ENCODE results near the gene KCNT1.
"Not testable (repeated sequence)": the region's sequence is repeated elsewhere in the genome, so short reads cannot be mapped to it uniquely, and the experiment has no call there.

The KCNT1 gene

DNA sequence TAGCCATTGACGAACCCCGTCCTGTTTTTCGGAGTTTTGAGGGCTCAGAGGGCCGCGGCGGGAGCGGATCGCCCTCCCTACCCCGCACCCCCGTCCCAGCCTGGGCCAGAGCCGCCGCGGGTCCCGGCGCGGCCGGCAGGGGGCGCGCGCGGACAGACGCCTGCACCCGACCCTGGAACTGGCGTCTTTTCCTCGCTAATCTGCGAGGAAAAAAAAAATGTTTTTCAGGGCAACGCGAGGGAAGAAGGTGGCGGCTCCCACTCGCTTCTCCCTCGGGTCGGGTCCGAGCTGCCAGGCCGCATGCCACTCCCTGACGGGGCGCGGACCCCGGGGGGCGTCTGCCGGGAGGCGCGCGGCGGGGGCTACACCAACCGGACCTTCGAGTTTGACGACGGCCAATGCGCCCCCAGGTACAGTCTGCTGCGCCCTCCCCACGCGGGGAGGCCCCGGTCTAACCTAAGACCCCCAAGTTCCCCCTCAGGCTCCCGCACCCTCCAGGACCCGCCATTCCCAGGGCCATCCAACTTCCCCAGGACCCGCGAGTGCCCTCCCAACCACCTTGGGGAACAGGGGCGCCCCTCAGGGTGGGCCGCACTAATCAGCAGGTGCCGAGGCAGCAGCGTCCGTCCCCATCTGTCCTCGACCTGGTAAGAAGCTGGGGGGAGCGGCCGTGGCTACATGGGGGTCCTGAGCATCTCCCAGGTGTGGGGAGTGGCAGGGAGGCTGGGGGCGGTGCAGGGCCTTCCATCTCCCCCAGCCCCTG is at the start of gene KCNT1:
TSS of gene KCNT1 (plus strand) at position 227 of the 763 bp plus-strand sequence. CDS start at position 301, 74 bp downstream.
- peak; percentile 22 to 57 for DNase-seq (ENCODE audit: low read depth in 2 of 2)

GRCh38 chr9:135655317-135655716 is 46.7 kb upstream of the KCNT1 start:
- DNase-seq (ENCODE audit: low read depth in 2 of 2), result no peak

DNA sequence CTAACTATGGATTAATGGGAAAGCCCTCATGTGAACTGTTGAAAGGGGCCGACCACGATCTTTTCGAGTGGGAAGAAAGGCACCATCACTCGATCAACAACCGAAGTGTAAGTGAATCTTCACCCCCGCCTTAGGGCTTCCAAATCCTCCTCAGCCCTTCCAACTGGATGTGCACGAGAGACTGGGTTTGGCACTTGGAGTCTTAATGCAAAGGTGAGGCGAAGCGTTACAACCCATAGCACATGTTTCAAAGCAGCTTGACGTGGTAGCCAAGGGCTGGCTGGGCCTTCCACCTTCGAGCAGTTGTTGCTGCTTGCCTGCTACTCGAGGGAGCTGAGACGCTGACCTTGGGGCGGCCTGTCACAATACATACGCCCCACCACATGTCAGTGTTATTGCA is 44.6 kb upstream of the KCNT1 start:
- DNase-seq (ENCODE audit: low read depth in 2 of 2), result no peak

DNA sequence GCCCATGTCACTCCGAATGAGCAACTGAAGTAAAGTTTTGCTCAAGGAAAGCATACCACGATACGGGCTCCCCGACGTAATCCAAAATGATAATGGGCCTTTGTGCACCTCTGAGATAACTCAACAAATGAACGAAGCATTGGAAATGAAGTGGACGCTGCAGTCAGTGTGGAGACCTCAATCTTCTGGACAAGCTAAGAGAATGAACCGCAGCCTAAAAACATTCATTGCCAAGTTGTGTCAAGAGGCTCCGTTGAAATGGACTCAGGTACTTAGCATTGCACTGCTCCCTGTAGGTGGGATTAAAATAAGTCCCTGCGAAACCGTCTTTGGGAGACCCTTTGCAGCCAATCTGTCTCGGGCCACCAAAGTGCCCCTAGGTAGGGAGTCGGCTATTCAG is 42.7 kb upstream of the KCNT1 start:
- no peak for DNase-seq (ENCODE audit: low read depth in 2 of 2)

DNA sequence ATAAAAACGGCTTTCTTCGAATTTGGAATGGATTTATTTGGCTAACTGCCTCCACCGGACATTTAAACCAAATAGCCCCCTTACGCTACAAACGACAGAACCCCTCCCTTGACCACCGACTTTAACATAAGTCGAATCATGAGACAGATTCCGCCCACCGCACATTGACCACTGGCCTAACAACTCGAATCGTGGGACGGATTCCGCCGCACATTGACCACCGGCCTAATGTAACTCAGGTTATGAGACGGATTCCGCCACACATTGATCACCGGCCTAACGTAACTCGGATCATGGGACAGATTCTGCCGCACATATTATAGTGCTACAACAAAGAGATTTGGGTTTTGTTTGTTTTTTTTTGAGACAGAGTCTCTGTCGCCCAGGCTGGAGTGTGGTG is 41.6 kb upstream of the KCNT1 start:
- DNase-seq (ENCODE audit: low read depth in 2 of 2), result no peak

- DNase-seq (ENCODE audit: low read depth in 2 of 2), result no peak
Measured at GRCh38 chr9:135661816-135662560, 40.0 kb upstream of the KCNT1 start.

GRCh38 chr9:135662758-135663450 is 39.1 kb upstream of the KCNT1 start, which contains the start of gene LCN9:
LCN9 (plus strand) TSS chr9:135663309; CDS start chr9:135663322, 13 bp downstream.
- no peak for DNase-seq (ENCODE audit: low read depth in 2 of 2)

DNA sequence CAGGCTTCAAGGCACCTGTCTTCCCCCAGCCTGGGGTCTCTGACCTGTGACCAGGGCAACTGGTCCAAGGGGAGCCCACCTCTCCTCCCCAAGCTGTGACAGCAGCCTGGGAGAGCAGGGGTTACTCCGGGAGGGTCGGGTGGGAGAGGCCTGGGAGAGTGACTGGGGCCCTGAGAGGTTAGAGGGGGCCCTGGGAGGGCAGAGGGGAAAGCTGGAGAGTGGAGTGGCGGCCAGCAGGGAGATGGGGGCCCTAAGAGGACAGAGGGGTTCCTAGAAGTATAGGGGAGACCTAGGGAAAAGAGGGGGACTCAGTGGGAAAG is 38.6 kb upstream of the KCNT1 start:
- DNase-seq (ENCODE audit: low read depth in 2 of 2), result no peak

DNA sequence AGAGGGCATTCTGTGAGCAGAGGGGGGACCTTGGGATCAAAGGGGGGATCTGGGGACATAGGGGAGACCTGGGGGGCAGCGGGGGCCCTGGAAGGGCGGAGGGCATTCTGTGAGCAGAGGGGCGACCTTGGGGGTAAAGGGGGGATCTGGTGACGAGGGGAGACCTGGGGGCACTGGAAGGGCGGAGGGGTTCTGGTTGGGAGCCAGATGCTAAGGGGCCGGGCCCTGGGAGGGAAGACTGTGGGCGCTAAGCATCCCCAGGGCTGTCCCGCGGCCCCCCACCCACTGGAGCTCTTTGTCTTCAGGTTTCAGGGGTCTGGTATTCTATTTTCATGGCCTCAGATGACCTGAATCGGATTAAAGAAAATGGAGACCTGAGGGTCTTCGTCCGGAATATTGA is 38.1 kb upstream of the KCNT1 start:
- DNase-seq (ENCODE audit: low read depth in 2 of 2), result no peak

DNA sequence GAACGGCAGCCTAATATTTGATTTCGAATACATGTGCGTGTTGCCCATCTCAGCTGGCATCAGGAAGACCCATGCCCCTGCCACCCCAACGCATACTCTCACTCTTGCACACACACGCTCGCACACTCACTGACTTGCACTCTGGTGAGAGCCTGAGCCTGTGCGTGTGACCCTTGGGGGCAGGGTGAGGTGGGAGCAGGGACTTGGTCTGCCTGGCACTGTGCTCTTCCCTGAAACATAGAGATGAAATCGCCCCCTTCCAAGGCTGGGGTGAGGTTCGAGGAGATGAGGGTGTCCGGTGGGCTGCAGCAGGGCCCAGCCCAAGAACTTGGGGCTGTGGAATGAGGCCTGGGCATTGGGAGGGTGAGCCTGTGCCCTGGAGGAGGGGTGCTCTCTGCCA is 37.7 kb upstream of the KCNT1 start:
- DNase-seq (ENCODE audit: low read depth in 2 of 2), result no peak

DNA sequence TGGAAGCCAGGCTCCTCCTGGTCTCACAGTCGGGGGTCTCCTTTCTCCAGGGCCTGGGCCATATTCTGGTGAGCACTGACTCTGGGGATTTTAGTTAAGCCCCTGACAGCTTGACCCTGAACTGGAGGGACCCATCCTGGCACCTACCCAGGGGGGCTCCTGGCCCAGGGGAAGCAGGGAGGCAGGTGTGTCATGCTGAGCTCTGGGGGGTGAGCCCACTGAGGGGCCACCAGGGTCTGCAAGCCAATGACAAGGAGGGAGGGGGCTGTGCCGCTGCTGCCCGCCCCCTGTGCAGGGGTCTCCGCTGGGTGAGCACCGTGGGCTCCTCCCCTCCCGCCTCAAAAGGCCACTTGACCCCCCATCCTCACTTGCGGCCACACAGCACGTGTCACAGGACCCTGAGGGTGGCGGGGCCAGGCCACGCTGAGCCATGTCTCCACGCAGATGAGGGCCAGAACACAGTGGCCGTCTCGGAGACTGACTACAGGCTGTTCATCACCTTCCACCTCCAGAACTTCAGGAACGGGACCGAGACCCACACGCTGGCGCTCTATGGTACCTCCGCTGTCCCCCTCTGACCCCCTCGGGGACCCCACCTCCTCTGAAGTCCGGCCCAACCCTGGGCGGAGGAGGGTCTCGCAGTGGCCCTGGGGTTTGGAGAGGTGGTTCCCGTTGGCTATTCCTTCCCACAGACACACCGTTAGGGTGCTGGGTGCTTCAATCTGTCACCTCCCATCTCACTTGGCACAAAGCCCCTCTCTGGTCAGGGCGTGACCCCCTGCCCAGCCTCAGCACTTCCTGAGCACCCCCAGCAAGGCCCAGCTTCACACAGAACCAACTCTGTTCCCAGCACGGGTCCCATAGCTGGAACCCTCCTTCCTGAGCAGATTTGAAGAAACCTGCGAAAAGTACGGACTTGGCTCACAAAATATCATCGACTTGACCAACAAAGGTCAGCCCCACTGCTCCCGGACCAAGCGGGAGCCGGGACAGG is 36.9 kb upstream of the KCNT1 start:
- DNase-seq (ENCODE audit: low read depth in 2 of 2), result no peak

GRCh38 chr9:135665795-135666189 is 36.2 kb upstream of the KCNT1 start:
- DNase-seq (ENCODE audit: low read depth in 2 of 2), result no peak

GRCh38 chr9:135666534-135667462 is 35.2 kb upstream of the KCNT1 start:
- DNase-seq (ENCODE audit: low read depth in 2 of 2), result no peak

DNA sequence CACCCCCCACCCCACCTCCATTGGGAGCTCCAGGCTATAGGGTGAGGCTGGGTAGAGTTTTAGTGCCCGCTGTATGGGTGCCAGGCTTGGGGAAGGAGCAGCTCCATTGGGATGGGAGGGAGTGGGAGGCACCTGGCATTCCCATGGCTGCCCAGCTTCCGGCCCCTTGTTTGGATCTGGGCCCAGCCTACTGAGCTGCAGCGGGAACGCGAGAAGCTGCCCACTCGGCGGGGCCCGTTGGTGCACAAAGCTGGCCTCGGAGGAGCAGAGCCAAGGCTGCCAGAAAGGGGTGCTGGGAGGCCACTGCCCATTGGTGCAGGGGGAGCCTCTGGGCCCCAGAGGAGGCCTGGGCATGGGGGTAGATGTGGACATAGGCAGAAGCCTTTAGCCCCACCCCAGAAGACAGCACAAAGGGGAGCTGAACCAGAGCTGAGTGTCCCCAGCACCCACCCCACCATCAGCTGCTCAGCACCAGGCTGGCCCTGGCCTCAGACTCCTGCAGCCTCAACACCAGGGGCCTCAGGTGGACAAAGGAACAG is 34.5 kb upstream of the KCNT1 start:
- DNase-seq (ENCODE audit: low read depth in 2 of 2), result no peak

DNA sequence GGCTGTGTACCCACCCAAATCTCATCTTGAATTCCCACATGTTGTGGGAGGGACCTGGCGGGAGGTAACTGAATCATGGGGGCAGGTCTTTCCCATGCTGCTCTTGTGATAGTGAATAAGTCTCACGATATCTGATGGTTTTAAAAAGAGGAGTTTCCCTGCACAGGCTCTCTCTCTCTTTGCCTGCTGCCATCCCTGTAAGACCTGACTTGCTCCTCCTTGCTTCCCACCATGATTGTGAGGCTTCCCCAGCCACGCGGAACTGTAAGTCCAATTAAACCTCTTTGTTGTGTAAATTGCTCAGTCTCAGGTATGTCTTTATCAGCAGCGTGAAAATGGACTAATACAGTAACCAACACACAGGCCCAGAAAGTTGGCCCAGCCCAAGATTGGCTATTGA is 33.0 kb upstream of the KCNT1 start:
- DNase-seq (ENCODE audit: low read depth in 2 of 2), result not testable (repeated sequence)

DNA sequence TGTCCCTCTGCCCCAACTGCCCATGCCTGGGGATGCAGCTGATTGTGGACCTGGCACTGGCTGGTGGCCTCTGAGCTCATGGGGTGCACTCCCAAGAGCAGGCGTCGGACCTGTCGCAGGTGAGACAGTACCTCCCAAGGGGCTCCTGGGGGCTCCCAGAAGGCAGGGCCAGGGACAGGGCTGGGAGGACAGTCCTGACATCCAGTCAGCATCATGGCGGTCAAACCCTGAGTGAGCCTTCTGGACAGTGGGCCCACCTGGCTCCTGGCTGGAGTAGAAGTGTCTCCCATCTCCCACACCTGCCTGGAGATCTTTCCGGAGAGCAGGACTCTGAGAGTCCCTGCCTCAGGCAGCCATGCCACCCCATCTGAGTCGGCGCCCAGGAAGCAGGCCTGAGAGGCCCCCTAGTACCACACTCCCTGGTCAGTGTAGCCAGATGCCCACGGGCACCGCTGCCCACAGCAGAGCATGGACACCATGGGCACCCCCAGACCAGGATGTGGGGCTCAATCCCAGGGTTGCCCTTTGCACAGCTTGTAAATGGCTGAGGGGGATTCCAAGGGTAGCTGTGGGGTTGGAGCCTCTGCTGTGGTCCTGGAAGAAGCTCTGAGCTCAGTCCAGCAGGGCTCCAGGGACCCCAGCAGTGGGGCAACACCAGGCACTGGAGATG is 32.2 kb upstream of the KCNT1 start:
- no peak for DNase-seq (ENCODE audit: low read depth in 2 of 2)

- DNase-seq (ENCODE audit: low read depth in 2 of 2), result no peak
Measured at GRCh38 chr9:135670721-135671590, 31.0 kb upstream of the KCNT1 start.

DNA sequence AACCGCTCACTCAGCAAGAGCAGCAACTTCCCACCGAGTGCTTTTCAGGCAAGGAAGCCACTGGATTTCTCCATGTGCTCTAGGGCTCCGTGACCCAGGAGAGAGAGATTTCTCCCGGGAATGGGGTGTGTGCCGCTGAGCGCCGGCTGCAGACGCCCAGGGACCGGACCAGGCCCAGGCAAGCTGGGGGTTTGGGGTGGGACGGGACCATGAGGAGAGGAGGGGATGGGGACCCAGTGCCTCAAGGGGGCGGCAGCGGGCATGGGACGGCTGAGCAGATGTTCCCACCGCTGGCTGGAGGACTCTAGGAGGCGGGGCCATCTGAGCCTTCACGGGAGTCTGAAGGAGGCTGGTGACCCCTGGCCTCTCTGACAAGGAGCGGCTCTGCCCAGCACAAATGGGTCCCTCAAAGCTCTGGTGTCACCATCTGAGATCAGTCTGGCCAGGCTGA is 30.4 kb upstream of the KCNT1 start:
- no peak for DNase-seq (ENCODE audit: low read depth in 2 of 2)

Data from stimulated activated CD8-positive, alpha-beta memory T cell treated with anti-CD3 and anti-CD28 coated beads, Interleukin-2, amount 100 ng/mL, for 48 hours (primary cell).